GM10266 (cell line): ENCODE data around the gene EGFL6.
"Not testable (repeated sequence)": the region's sequence is repeated elsewhere in the genome, so short reads cannot be mapped to it uniquely, and the experiment has no call there.

ENCODE experiments used
- DNase-seq: peaks from one replicate; pipeline ENCODE4 v3.0.0; 2012; ENCODE audit errors: extremely low spot score
- TF ChIP-seq, protein P1 (sequence below): IDR thresholded peaks from 2 replicates; pipeline ENCODE4 v1.5.1; 2012; ENCODE audit warnings: mild to moderate bottlenecking, low read depth; ENCODE audit not compliant: control insufficient read depth, insufficient read depth; ENCODE audit errors: missing control alignments

The EGFL6 gene

DNA sequence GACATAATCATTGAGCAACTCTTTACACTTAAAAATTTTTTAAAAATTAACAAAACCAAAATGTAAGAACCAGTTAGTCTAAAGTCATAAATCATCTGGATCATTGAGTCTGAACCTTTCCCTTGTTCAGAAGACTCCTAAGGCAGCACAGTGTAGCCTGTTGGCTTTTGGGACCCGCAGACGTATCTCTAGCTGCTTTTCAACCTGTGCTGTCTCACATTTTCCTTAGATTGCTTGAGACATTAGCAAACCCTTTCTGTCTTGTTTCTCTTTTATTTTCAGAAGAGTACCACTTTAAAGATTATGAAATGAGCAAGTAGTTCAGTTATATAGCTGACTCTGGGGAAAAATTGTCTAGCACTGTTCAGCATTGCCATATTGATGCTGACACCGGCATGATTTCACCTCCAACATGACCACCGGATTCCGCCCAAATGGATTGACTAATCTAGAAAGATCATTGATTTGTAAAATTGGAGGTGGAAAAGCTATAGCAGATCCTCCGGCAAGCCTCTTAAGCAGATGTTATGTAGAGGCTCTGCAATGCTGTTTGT lies 92.4 kb downstream of the EGFL6 start:
- TF ChIP-seq, protein P1, sequence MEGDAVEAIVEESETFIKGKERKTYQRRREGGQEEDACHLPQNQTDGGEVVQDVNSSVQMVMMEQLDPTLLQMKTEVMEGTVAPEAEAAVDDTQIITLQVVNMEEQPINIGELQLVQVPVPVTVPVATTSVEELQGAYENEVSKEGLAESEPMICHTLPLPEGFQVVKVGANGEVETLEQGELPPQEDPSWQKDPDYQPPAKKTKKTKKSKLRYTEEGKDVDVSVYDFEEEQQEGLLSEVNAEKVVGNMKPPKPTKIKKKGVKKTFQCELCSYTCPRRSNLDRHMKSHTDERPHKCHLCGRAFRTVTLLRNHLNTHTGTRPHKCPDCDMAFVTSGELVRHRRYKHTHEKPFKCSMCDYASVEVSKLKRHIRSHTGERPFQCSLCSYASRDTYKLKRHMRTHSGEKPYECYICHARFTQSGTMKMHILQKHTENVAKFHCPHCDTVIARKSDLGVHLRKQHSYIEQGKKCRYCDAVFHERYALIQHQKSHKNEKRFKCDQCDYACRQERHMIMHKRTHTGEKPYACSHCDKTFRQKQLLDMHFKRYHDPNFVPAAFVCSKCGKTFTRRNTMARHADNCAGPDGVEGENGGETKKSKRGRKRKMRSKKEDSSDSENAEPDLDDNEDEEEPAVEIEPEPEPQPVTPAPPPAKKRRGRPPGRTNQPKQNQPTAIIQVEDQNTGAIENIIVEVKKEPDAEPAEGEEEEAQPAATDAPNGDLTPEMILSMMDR = no peak
- DNase-seq = no peak

DNA sequence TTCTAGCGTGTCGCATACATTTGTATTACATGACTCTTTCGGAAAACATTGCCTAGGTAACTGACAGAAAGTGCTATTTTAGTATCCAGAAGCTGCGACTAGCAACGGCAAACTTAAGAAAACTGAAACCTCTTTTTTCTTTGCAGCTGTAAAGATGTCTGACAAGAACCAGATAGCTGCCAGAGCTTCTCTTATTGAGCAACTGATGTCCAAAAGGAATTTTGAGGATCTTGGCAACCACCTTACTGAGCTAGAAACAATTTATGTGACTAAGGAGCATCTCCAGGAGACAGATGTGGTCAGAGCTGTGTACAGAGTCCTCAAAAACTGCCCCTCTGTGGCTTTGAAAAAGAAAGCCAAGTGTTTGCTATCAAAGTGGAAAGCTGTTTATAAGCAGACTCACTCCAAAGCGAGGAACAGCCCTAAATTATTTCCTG lies 93.0 kb downstream of the EGFL6 start:
- DNase-seq = no peak
- TF ChIP-seq, protein P1 = no peak

DNA sequence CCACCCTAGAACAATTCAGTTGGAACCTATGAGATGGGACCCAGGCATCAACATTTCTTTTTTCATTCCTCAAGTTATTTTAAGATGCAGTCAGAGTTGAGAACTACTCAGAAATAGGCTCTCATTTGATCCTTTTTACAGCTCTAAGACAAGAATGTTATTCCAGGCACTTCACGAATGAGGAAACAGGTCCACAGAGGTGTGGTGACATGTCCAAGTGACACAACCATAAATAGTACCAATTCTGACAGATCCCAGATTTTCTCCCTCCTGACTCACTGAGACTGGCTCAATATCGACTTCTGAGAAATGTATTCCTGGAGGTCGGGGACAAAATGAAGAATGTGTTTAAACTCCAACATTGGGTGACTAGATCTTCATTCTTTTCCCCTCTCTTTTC lies 94.6 kb downstream of the EGFL6 start:
- TF ChIP-seq, protein P1 = no peak
- DNase-seq = no peak

DNA sequence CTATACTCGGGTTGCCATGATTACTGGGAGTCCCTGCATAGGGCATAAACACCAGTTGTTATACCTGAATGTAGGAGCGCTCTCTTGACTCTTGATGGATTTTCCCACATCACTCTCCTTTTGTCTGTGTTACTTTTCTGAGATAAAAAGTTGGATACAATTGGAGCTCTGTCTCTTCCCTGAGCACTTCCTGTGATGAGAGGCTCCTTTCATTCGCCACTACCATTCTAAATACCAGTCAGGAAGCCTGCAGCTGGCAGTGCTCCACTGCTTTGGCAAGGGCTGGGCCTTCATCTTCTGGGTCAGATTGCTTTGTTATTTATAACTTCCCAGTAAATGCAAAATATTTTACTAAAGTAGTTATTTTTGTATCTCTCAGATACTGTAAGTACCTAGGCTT lies 97.4 kb downstream of the EGFL6 start:
- no peak for DNase-seq
- TF ChIP-seq, protein P1 = no peak

DNA sequence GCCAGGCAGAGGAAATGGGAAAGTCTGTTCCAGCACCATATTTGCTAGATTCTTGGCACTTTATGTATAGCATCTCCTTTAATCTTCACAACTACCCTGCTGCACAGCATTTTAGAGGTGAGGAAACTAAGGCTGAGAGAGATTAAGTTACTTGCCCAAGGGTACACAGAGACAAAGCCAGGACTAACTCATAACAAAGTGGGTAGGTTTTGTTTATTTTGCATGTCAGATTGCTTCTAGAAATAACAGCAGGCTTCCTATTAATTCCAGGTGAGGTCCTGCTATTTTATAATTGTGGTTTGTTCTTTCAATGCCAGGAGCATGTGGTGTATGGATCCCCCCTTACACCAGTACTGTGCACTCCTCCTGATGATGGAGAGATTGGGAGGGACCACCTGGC lies 98.5 kb downstream of the EGFL6 start:
- no peak for DNase-seq

DNA sequence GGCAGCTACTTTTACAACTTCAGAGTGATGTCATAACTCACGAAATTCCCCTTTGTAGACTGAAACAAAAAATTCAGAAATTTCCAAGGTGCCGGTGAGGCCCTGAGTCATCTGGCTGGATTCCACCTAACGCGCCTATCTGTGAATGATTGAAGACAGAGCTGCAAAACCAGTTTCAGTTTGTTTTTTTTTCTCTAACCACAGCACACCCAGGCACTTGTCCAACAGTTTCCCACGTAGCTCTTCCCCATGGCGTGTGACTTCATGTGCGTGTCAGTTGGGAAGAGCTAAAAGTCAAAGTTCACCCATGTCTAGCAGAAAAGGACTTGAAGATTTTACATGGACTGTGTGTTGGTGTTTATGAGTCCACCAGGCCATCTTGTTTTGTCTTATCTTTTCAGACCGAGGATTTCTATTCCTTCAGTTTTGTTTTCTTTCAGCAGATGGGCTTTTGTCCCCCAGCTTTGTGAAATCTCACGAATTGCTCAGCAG lies 99.9 kb downstream of the EGFL6 start:
- TF ChIP-seq, protein P1 = no peak
- DNase-seq = no peak

More for the DNA sequence above, 98.5 kb downstream of the EGFL6 start:
- TF ChIP-seq, protein P1 = no peak

DNA sequence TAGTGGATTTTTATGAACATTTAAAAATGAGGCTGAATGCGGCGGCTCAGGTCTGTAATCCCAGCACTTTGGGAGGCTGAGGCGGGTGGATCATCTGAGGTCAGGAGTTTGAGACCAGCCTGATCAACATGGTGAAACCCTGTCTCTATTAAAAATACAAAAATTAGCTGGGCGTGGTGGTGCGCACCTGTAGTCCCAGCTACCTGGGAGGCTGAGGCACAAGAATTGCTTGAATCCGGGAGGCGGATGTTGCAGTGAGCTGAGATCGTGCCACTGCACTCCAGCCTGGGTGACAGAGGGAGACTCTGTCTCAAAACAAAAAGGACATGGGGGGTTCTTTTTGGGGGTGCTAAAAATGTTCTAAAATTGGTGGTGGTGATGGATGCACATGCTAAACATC lies 100.4 kb downstream of the EGFL6 start:
- not testable (repeated sequence) for DNase-seq

DNA sequence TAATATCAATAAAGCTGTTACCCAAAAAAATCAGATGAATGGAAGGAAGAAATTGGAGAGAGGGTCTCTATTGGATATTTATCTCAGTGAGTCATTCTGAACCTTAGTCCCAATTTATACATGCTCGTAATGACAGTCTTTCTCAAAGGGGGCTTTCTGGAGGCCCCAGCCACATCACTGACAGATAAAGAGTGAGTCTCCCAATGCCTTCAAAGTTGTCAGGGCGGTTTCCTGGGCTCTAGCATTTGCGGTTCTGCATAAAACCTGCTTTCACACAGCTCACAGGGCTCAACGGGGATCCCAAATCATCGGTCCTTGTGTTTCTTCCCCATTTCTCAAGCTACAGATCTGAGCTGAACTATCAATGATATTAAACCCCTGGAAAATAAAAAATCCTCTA lies 100.8 kb downstream of the EGFL6 start:
- no peak for DNase-seq
- TF ChIP-seq, protein P1 = no peak
